Mesenteric fat pad (tissue), 1 donor: ENCODE results near the gene COLEC11. TPM values are rescaled to one million over a fixed set of nuclear protein-coding genes. Genes with fewer than 3 reads are reported as not detected.
A peak's percentile ranks its signal among the peaks of the same experiment; 100 is the strongest.

ENCODE experiments used
- DNase-seq: peaks from one replicate; pipeline ENCODE4 v3.0.0-alpha.2; 2020; ENCODE audit warnings: low spot score
- total RNA-seq: library from RNA; stranded (reverse); fragmentation: NEBNext Ultra II Directional; extraction: Animal tissue kit (Norgen Biotek cat#: 25700); gene quantifications from one replicate; pipeline ENCODE4 v1.2.1, GENCODE V29; 2021
- donor health status: DM: yes; HTN: yes; CAD: no.

Gene COLEC11
- total RNA-seq, 1 donor from 2014 or later, result 5.5 TPM

DNA sequence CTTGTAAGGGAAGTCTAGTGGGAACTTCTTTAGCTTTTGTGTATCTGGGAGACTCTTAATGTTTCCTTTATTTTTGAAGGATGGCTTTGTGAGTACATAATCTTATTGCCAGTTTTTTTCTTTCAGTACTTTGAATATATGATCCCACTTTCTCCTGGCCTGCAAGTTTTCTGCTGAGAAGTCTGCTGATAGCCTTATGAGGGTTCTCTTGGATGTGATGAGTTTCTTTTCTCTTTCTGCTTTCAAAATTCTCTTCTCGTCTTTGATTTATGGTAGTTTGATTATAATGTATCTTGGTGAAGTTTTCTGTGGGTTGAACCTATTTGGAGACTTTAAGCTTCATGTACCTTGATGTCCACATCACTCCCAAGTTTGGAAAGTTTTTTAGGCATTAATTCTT is 28.1 kb downstream of the COLEC11 start:
- DNase-seq, result no peak

GRCh38 chr2:3624059-3624794 is 29.3 kb downstream of the COLEC11 start:
- peak; percentile 41 for DNase-seq

DNA sequence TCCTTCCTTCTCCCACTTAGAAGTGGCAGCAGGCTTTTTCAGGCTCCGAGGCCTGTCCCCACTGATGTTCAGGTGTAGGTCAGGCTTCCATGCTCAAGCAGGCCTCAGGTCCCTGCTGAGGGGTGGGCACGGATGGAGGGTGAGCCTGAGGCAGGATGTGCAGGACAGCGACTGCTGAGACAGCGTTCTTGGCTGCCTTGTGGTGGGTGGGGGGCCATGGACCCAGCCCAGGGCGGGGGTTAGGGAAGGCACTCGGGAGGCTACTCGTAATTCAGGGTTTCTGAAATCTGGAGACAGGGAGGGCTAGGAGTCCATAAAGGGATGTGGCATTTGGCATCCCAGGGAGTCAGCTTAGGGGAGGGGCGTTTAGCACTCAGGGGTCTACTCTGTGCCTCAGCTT is 30.3 kb downstream of the COLEC11 start:
- DNase-seq, result peak; percentile 80

GRCh38 chr2:3626118-3626811 is 31.4 kb downstream of the COLEC11 start:
- DNase-seq, result peak; percentile 24

DNA sequence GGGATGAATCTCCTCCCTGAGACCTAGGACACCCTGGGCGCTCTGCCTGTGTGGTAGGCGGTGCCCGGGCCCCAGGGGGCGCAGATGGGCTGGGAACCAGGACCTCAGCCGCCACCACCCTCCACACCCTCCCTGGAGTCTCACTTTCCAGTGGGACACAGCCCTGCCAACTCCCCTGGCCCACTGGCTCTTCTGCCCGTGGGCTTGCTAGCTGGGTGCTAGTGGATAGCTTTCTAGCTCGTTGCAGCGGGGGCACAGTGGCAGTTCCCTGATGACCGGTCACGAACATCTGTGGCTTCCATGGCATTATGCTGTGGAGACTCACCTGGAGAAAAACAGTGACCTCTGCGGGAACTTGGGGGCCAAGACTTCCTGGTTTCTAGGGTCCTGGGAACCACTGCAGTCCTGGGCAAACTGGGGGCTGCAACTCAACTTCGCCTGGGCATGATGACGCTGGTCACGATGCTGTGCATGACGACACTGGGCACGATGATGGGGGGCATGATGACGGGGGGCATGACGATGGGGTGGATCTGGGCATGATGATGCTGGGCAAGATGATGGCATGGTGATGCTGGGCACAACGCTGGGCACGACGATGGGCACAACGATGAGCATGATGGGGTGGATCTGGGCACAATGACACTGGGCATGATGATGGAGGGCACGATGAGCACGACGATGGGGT is 32.0 kb downstream of the COLEC11 start:
- DNase-seq, result peak; percentile 59

DNA sequence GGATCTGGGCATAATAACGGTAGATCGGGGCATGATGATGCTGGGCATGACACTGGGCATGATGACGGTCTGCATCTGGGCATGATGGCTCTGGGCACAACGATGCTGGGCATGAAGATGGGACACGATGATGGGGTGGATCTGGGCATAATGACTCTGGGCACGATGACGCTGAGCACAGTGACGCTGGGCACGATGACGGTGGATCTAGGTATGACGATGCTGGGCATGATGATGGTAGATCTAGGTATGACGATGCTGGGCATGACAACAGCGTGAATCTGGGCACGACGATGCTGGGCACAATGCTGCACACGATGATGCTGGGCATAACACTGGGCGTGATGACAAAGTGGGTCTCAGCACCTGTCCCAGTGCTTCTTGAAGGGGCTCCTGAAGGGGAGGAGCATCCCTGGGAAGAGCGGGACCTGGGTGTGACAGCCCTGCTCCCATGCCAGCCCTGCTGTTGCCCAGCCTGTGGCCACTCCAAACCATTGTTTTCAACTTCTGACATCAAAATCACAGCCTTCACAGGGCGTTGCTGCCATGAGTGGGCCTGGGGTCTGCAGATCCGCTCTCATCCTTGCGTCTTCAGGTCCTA is 32.7 kb downstream of the COLEC11 start:
- DNase-seq, result peak; percentile 72

GRCh38 chr2:3628241-3628679 is 33.3 kb downstream of the COLEC11 start:
- peak; percentile 69 for DNase-seq

DNA sequence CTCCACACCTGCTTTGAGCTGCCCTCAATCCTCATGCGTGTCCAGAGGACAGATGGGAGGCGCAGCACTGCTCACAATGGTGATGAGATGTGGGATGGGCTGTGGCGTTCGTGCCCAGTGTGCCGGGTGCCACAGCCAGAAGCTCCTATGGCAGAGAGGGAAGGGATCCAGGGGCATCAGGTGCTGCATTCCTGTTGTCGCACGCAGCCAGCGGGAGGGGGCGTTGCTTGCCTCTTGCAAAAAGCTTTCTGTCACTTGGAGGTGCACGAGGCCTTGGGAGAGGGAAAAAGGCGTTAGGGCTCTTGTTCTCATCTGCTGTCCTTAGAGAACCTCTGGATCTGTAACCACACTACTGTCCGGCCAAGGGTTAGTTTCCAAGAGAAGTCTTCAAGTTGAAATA is 33.9 kb downstream of the COLEC11 start:
- DNase-seq, result peak; percentile 51

DNA sequence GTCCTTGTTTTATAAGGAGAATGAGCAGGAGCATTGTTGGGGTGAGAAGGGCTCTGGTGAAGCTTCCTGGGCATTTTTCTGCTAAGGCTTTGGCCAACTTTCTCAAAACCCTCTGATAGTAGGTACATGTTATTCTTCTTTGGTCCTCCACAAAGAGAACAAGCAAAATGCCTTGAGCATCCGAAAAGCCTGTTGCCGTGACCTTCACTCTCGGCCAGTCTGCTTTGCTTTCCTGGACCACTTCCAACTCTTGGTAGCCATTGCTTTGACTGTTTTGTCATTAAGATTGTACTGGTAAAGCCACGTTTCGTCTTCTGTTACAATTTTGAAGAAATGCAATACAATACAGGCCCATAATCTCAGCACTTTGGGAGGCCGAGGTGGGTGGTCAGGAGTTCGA is 35.7 kb downstream of the COLEC11 start:
- DNase-seq, result peak; percentile 35

- peak; percentile 51 for DNase-seq
Measured at GRCh38 chr2:3631161-3631850, 36.4 kb downstream of the COLEC11 start.

GRCh38 chr2:3631851-3632659 is 37.1 kb downstream of the COLEC11 start:
- peak; percentile 82 for DNase-seq

GRCh38 chr2:3633089-3633981 is 38.4 kb downstream of the COLEC11 start:
- peak; percentile 65 for DNase-seq

- DNase-seq, result peak; percentile 57
Measured at GRCh38 chr2:3633982-3634595, 39.2 kb downstream of the COLEC11 start.

DNA sequence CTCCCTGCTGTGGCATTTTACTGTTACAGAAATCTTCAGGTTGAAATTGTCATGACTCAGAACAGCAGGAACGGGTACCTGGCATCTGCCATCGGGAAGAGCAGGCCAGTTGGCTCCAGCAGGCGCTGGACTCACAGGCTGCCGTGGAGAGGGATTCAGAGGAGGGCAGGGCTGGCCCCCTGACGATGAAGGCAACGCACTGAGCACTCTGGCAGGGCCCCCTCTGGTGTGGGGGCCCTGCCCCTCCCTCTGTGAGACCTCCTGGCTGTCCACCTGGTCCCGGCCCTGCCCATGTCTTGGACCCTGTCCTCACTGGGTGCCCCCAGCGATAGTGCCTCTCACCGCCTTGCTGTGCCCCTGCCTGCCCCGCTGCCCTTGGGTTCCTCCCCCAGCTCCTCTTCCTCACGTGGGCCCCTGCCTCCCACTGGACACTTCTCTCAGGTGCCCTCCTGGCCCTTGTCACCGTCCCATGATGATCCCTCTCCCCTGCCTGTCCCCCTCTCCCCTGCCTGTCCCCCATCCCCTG is 39.7 kb downstream of the COLEC11 start:
- DNase-seq, result peak; percentile 64

- peak; percentile 81 for DNase-seq
Measured at GRCh38 chr2:3635171-3635974, 40.5 kb downstream of the COLEC11 start.

- DNase-seq, result peak; percentile 37
Measured at GRCh38 chr2:3635975-3636327, 41.0 kb downstream of the COLEC11 start.

GRCh38 chr2:3636586-3637310 is 41.8 kb downstream of the COLEC11 start:
- peak; percentile 33 for DNase-seq
